ENCODE results near the gene YY1AP1.
"Not testable (repeated sequence)": the region's sequence is repeated elsewhere in the genome, so short reads cannot be mapped to it uniquely, and the experiment has no call there.

Gene YY1AP1

DNA sequence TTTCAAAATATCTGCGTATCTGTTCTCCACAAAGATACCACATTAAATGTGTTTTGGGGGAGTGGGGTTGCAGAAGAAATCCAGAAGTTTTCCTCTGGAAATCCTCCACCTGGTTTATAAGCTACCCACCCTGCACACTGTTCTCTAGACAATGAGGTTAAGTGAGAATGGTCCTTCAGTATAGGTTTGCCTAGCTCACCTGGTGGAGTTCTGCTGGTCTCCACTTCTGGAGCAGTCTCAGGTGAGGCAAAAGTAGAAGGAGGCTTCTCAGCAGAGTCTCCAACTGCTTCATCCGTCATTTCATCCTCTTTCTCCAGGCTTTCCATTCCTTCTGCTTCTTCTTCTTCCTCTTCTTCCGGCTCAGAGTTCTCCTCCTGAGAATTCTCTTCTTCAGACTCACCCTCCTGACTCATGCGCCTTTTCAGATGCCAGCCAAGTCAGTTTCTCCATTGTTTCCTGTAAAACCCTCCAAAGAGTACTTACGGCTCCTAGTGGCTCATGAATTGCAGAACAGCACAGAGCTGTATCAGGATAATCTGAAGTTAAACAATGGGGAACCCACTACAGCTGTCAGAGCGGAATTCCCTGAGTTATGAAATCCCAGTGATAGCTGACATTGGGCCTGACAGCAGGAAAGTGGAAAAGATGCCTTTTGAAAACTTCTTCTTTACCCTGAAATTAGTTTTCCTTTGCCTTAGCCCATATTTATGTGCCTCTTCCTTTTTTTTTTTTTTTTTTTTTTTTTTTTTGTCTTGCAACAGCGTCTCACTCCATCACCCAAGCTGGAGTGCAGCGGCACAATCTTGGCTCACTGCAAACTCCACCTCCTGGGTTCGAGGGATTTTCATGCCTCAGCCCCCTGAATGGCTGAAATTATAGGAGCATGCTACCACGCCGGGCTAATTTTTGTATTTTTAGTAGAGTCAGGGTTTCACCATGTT, 40.1 kb downstream of the YY1AP1 start:
- no peak for DNase-seq (ENCODE audit: low read depth in 2 of 3, low spot score in 1 of 3)

DNA sequence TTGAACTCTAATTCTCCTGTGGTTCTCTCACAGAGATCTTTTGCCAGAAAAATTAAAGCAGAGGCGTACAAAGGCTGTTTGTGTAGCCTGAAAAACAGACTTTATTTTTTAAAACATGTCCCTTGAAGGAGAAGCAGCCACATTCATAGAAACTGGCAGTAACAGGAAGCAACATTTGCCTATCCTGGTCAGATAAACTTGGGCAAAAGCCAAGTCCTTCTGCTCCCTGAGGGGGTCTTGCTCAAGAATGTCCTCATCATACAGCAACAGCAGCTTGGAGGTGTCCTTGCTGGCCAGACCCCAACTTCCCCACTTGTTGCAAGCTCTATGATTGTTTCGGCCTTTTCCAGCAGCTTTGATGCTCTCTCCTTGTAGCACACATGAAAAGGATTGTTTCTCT, 42.3 kb downstream of the YY1AP1 start:
- DNase-seq (ENCODE audit: low read depth in 2 of 3, low spot score in 1 of 3), result no peak

DNA sequence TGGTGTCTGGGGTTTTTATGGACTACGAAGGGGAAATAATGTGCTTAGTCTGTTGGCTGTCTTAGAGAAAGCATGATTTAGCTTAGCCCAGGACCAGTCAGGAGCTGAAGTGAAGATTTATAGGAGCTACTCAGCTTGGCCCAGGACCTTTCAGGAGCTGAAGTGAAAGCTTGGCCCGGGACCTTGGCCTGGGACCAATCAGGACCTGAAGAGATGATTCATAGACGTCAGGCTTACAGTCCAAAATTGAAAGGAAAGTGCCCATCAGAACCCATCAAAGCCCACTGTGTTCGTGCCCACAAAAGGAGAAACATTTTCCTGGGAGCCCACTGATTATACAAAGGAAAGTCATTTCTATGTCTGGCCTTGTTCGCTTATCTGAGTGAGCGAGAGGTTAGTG, 42.9 kb downstream of the YY1AP1 start:
- DNase-seq (ENCODE audit: low read depth in 2 of 3, low spot score in 1 of 3), result no peak

DNA sequence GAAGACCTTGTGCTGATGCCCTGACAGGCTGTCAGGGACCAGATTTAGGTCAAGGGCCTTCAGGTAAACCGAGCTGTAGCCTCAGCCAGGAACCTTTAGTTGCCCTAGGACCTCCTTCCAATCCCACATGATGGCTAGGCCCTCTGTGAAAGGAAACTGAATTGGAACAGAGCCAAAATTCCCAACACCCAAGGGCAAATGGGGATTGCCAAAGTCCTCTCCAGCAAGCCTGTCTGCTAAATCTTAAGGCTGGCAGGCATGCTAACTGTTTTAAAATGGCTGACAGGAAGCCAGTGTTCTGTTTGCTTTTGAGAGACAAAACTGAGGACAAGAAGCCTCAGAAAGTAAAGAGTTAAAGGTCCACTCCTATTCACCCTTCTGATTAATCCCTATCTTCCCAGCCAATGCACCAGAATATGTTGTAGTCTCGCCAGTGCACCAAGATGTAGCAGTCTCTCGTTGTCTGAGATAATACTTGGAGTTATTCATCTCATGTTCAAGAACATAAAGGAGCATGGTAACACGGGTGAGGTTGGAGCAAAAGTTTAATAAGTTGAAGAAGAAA, 43.5 kb downstream of the YY1AP1 start:
- DNase-seq (ENCODE audit: low read depth in 2 of 3, low spot score in 1 of 3), result no peak

DNA sequence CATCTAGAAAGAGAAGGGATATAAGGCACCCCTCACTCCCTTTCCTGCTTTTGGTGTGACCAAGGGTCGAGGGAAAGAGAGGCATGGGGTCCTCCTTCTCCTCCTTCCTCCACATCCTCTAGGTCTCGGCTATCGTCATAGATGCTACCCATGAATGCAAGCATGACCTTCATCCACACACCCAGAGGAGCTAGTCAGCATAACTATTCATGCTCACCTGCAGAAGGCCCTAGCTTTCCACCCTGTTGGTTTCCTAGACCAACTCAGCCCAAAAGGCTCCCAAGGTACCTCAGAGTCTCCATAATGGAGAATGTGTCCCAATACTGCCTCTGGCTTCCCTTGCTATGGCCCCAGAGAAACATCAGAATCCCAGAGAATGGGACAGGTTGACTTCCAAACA, 45.3 kb downstream of the YY1AP1 start:
- no peak for DNase-seq (ENCODE audit: low read depth in 2 of 3, low spot score in 1 of 3)

DNA sequence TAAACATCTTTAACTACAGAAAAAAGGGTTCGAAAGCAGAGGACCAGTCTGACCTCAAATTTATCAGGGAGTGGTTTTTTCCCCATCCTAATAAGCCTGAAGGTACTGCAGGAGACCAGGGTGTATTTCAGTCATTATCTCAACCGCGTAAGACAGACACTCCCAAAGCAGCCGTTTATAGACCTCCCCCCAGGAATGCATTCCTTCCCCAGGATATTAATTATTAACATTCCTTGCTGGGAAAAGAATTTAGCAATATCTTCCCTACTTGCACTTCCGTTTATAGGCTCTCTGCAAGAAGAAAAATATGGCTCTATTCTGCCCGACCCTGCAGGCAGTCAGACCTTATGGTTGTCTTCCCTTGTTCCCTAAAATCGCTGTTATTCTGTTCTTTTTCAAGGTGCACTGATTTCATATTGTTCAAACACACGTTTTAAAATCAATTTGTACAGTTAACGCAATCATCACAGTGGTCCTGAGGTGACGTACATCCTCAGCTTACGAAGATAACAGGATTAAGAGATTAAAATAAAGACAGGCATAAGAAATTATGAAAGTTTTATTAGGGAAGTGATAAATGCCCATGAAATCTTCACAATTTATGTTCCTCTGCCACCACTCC, 45.9 kb downstream of the YY1AP1 start:
- not testable (repeated sequence) for DNase-seq (ENCODE audit: low read depth in 2 of 3, low spot score in 1 of 3)

DNA sequence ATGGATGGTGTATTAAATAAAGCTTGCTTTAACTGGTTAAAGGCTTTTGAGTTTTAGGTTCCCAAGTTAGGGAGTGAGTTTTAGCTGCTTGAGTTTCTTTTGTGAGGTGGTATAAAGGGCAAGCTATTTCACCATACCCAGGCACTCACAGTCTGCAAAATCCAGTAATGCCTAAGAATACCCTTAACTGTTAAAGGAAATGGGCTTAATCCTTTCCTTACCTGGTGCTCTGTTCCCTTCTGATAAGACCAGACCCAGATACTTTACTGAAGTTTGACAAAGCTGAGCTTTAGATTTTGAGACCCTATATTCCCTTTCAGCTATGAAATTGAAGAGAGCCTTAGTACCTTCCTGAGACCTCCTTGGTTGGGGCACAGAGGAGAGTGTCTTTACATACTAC, 48.2 kb downstream of the YY1AP1 start:
- DNase-seq (ENCODE audit: low read depth in 2 of 3, low spot score in 1 of 3), result no peak

GRCh38 chr1:155636397-155637153, 52.0 kb downstream of the YY1AP1 start:
- DNase-seq (ENCODE audit: low read depth in 2 of 3, low spot score in 1 of 3), result no peak

DNA sequence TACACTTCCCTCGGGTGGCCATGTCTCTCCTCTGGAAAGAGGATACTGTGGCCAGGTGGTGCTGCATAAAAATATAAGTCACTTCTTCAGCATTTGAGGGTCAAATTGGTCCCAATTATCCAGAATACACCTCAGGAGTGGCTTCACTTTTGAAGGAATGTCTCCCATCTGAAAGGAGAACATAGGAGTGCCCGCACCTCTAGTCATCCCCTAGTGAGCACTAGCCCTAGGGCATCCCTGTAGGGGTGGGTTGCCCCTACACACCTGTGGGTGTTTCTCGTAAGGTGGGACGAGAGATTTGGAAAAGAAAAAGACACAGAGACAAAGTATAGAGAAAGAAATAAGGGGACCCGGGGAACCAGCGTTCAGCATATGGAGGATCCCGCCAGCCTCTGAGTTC, 62.1 kb downstream of the YY1AP1 start:
- not testable (repeated sequence) for DNase-seq (ENCODE audit: low read depth in 2 of 3, low spot score in 1 of 3)

DNA sequence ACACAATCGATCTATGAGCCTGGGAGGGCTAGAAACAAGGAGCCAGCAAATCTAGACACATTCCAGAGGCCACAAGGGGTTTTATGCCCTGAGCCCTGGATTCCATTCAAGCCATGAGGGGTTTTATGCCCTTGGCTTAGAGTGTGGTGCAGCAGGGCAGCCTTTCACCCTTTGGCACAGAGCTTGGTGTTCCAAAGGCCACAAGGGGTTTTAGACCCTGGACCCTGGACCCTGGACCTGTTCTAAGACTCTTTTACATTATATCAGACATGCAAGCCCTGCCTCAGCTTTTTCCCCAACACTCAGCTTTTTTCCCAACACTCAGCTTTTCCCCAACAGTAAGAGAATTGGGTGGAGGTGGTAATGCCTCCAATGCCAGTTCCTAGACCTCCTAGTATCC, 65.2 kb downstream of the YY1AP1 start:
- no peak for DNase-seq (ENCODE audit: low read depth in 2 of 3, low spot score in 1 of 3)

GRCh38 chr1:155622191-155622590, 66.4 kb downstream of the YY1AP1 start:
- no peak for DNase-seq (ENCODE audit: low read depth in 2 of 3, low spot score in 1 of 3)

- not testable (repeated sequence) for DNase-seq (ENCODE audit: low read depth in 2 of 3, low spot score in 1 of 3)
Observed at GRCh38 chr1:155613226-155613625, 75.3 kb downstream of the YY1AP1 start.

GRCh38 chr1:155610257-155610647, 78.3 kb downstream of the YY1AP1 start:
- DNase-seq (ENCODE audit: low read depth in 2 of 3, low spot score in 1 of 3), result not testable (repeated sequence)

DNA sequence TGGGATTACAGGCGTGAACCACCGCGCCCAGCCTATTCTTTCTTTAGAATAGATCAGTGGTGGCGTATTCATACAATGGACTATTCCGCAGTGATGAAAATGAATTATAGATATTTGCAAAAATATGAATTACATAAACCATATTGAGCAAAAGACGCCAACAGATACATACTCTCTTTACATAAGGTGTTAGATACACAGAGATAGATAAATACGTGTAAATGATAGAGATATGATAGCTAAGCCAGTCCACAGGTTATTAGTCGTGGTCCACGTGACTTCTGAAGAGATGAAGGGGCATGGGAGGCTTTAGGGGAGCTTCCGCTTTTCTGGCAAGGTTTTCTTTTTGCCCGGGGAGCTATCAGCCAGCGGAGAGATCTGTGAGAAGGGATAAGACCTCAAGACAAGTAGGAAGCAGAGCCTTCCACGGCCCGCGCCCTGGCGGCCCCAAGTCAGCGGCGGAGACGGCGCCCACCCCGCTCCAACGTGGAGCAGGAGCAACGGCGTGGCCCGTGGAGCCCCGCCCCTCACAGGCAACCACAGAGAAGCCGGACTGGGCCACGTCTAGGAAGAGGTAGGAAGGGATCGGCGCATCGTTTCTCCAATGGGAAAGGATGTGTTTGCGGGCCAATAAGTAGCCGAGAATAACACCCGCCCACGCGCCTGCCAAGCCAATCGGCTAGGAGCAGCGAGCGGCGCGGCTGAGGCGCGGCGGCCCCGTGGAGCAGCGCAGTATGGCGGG, 78.9 kb downstream of the YY1AP1 start, which contains the start of gene MSTO1:
Gene MSTO1 (plus strand): TSS at position 704 of the 742 bp plus-strand sequence. CDS start 31 bp downstream, at position 735.
- peak; percentile 98 to 99 (median 98) for DNase-seq (ENCODE audit: low read depth in 2 of 3, low spot score in 1 of 3)
